ENCODE measurements around the gene TSPEAR.

Gene TSPEAR

DNA sequence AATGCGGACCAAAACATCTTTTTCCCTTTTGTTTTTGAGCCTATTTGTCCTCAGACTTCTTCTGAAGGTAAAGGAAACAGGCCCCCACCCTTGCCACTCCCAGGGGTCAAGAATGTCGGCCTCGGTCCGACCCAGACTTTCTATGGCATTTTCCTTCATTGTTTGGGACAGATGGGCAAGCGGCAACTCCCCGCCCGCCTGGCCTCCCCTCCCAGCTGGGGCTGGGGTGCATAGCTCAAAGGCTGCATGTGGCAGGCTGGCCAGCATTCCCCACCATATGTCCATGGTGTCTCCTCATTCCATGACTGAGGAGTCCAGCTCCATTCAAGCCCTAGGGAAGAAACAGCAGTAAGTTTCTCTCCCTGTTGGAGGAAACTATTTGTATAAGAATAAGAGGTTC lies 29.4 kb upstream of the TSPEAR start:
- no peak for DNase-seq (ENCODE audit: low read depth)

DNA sequence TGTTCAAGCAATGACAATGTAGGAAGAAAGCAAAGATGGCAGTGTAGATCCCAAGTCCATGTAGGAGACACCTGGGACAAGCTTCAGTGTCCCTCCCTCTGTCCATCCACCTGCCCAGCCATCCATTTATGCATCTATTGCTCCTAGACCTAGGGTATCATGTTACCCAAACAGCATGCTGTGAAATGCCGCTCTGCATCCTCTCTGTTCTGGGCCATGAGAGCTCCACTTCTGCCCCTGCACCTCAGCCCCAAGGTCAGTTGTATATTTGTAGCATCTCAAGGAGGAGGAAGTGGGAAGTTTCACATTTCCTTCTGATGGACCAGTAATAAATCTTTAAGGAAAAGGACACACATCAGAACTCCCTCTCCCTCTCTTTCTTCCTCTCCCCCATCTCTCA lies 27.9 kb upstream of the TSPEAR start:
- no peak for DNase-seq (ENCODE audit: low read depth)

DNA sequence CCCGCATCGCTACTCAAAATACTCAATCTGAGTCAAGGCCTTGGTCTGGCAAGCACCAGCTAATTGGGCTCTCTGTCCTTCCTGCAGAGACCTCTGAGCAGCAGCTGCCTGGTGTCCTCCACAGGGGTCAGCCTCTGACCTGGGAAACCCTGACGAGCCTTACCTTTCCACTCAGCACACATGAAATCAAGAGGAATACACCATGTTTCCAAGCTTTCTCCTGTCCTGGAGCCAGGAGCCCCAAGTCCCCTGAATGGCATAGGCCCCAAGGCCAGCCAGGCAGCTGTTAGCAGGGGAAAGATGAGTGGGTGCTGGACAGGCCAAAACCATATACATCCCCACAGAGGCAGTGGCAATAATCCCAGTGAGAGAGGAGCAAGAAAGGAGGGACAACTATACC lies 27.2 kb upstream of the TSPEAR start:
- DNase-seq (ENCODE audit: low read depth) = no peak

DNA sequence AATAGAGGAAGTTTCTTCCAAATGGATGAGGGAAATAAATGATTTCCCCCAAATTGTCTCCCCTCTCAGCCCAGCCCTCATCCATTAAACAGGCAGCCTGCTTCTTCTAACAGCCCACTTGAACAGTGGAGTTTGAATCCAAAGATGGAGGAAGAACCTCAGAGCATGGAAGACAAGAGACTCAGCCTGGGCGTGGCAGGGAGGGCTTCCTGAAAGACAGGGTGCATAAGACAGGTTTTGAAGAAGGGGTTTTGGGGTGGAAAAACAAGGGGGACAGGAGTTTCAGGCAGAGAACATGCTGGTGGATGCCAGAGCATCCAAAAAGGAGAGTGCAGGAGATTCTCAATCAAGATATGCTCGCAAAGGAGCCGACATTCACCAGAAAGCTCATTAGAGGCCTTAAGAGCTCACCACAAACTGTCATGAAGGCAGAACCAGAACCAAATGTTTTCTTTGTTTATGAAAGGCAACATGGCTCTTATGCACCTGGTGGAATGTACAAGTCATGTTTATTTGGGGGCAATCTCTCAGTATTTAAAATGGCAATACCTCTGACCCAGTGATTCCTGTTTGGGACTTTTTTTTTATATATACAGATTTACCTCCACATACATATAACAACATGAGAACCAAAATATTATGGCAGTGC lies 26.5 kb upstream of the TSPEAR start:
- no peak for DNase-seq (ENCODE audit: low read depth)

DNA sequence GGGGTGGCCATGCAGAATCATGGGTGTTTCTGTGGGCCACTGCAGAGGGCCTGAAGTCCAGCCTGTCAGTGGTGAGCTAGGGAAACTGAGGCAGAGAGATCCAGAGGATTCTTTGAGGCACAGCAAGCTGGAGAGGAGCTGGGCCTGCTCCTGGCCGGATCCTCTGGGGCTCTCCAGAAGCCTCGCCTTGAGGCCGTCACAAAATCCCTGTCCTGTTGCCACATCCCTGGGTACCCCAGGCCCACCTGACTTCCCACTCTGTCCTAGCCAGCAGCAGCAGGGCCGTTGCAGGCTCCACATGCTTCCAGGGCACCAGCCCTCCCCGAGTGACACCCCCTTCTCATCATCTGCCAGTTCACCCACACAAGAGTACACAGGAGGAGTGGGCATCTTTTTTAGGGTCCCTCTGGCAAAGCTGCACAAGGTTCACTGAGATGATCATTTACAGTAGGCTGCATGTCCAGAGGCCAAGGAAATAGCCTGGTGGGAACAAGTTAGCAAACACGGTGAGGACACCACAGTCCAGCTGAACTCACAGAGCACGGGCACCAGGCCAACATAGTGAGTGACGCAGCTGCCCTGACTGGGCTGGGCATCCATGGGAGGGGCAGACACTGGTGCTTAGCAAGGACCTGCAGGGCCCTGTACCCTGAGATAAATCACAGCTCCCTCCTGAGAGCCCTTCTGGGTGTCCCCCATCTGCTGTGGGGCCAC lies 25.1 kb upstream of the TSPEAR start:
- DNase-seq (ENCODE audit: low read depth) = no peak

DNA sequence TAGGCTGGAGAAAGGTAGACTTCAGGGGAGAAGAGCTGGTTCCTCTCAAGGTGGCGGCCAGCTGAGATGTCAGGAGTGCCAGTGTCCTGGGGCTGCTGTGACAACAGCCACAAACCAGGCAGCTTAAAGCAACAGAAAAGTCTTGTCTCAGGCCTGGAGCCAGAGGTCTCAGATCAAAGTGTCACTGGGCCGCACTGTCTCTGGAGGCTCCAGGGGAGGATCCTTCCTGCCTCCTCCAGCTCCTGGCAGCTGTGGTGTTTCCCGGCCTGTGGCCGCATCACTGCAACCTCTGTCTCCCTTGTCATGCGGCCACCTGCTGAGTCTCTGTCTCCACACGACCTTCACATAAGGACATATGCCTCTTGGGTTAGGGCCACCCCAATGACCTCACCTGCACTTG lies 24.4 kb upstream of the TSPEAR start:
- DNase-seq (ENCODE audit: low read depth) = no peak

DNA sequence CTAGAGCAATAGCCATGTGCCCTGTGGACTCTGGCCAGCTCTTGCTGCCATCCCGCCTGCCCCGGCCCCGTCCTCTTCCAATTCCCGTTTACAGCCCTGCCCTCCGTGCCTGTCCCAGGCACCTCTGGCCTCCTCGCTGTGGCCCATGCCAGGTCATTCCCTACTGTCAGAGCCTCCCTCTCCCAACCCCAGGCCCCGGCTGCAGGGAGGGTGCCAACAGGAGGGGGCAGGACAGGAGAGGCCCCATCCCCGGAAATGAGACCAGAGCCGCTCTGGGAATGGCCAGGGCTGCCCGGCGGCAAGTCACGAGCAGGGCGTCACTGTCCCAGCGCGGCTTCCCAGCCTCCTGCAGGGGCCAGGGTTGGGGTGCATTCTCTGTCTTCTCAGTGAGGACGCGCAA lies 23.5 kb upstream of the TSPEAR start:
- DNase-seq (ENCODE audit: low read depth) = no peak

DNA sequence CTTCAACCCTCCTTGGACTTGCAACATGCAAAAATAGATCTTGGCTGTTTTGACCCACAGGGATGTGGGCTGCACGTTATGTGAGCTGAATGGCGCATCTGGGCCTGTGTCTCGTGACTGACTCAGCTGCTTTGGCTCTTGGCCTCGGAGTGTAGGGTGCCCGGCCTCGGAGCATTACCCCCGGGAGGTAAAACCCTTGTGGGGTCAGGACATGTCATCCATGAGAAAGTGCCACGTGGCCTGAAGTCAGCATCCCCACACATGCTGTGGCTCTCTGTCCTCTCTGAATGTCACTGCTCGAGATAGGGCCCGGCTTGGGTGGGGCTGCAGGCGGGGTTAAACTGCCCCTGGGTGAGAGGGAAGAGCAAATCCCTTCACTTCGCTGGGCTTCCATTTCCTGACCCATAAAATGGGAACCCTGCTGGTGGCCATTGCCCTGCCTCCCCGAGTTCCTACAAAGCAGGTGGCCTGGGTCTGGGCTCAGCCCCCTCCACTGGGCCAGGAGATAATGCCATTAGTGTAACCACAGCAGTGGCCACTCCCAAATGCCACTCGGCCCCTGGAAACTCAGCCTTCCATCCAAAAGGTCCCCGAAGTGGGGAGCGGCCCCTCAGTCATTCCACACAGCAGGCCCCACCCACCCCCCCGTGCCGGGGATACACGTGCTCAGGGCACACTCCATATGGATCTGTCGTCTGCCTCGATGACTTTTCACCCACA lies 22.8 kb upstream of the TSPEAR start:
- DNase-seq (ENCODE audit: low read depth) = no peak

DNA sequence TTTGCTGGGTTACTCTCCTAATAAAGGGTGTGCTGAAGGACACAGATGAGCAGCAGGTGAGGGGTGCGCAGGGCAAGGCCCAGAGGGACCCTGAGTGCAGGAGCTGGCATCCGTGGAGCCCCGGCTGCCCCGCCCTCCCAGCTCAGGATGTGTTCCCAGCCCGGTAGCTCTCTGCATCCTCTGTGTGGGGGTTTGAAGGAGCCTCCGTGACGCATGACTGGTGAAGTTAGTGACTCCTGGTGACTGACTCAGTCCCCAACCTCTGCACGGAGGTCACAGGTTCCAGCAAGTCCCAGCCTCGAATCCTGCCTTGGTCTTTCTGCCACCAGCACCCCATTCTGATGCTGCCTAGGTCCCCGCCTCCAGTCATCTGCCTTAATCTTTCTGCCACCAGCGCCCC lies 21.6 kb upstream of the TSPEAR start:
- DNase-seq (ENCODE audit: low read depth) = no peak

DNA sequence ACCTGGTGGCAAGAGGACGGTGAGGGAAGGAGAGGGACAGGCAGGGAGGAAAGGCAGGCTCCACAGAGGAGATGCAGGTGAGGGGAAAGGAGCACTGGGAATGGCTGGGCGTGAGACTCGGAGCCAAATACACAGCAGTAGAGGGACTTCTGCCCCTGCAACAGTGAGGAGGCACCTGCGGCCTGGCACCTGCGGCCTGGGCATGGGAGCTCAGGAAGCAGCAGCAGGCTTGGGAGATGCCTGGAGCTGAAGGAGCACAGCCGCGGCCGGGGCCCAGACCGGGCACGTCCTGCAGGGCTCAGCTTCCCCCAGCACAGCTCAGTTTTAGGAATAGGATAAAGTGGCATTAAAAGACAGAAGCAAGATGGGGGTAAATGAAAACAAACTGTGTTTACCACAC lies 20.9 kb upstream of the TSPEAR start:
- no peak for DNase-seq (ENCODE audit: low read depth)

DNA sequence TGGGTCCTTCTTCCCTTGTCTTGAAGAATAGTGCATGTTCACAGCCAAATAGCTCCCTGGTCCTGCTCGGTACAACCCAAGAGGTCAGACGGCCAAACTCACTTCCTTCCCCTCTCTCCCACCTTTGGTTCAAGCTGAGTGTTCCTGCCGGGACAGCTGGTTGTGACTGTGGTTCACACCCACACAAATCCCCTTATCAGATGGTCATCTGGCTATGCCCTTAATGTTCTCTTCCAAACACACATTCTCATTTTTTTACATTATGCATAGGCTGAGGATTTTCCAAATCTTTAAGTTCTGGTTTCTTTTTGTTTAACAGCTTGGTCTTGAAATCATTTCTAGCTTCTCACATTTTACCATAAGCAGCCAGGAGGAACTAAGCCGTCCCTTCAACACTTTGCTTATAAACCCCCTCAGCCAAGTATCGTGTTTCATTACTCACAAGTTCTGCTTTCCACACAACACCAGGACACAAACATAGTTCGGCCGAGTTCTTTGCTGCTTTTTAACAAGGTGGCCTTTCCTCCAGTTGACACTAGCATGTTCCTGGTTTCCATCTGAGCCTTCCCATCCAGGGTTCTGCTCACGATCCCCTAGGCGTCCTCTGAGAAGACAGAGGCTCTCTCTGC lies 19.7 kb upstream of the TSPEAR start:
- no peak for DNase-seq (ENCODE audit: low read depth)

DNA sequence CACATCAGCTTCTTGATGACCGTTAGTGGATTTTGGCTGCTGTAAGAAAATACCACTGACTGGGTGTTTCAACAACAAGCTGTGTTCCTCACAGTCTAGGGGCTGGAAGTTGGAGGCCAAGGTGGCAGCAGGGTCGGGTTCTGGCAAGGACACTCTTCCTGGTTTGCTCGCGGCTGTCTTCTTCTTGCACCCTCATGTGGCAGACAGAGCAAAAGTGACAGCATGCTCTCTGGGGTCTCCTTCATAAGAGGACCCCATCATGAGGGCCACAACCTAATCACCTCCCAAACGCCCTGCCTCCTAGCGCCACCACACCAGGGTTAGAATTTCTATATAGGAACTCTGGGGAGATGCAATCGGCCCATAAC lies 18.6 kb upstream of the TSPEAR start:
- DNase-seq (ENCODE audit: low read depth) = no peak

DNA sequence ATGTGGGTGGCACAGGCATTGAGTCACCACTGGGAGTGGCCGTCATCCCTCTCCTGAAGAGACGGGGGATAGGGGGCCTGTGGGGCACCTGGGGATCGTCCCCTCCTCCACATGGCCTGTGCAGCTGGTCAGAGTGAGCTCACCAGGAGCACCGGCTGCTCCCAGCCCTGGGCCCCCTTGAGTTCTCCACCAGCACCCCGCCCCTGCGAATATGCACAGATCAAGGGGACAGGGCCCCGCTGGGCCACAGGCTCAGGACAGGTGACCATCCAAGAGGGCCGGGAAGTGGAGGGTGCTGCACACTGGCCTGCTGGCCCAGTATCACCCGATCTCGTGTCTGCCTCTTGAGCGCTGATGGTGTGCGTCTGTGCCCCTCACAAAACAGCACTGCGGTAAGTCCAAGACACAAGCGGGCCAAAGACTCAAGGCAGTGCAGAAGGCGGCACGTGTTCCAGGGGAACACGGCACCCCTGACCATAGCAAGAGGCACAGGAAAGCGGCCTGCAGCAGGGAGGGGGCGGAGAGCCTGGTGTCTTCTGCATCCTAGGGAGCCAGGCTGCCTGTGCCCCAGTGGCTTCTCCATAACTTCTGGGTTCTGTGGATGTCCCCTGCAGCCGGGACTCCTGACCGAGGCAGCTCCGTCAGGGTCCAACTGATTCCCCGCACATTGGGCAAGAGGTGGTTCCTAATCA lies 18.1 kb upstream of the TSPEAR start:
- no peak for DNase-seq (ENCODE audit: low read depth)

DNA sequence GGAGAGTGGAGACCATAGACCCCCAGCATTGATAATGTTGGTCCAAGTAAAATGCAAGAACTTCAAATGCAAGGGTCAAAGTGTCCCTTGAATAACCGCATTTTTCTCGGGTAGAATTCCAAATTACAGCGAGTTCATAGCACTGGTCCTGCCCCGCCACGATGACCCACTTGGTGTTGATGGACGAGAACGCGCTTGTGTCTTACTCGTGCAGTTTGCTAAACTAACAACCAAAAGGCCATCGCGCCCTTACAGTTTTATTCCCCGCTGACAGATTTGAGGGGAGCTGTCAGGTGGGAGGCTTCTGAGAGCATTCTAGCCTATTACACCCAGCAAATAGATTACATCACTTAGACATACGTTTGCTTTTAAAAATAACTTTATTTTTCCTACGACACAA lies 17.3 kb upstream of the TSPEAR start:
- no peak for DNase-seq (ENCODE audit: low read depth)

DNA sequence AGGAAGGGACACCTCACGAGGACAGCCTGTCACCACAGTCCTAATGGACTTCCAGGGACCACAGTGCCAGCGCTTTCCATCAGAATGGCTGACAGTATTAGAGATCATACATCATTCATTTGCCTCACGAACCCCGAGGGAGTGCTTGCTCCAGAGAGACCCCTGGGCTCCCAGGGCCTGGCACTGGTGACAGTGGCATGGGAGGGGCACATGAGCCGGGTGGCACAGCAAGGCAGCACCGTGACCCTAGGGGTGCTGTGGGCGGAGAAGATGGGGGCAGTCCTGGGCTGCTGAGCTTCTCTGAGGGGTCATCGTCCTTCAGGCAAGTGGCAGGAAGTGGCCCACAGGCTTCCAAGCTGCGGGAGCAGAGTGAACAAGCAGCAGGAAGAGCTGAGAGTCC lies 16.4 kb upstream of the TSPEAR start:
- no peak for DNase-seq (ENCODE audit: low read depth)

DNA sequence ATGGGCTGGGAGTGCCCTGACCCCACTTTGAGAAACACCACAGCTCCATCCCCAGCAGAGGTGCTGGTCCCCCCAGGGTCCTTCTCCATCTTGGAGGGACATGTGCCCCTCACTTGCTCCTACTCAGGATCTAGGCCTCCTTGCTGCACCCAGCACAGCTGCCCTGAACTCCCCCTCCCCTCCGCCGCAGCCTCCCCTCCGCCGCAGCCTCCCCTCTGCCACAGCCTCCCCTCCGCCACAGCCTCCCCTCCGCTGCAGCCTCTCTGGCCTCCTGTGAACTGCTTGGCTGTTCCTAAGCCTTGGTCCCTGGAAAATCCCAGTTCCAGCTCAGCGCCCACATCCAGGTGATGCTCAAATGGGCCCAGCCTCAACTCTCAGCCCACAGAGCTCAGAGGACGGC lies 15.9 kb upstream of the TSPEAR start:
- DNase-seq (ENCODE audit: low read depth) = no peak

DNA sequence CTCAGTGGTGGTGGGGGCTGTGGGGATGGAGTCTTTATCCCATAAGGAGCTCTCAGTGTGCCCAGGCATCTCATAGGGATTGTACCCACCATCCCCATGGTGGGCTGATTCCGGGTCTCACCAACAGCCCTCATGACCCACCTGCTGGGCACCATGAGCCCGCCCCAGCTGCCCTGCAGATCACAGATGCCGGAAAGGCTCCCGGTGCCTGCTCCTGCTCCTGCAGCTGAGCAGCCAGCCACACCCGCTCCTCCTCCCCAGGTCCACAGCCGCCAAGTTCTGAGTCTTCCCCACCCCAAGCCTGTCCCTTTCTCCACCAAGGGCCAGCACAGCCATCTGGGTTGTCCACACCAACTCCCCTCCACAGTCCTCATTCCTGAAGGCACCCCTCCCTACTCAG lies 15.5 kb upstream of the TSPEAR start:
- DNase-seq (ENCODE audit: low read depth) = no peak

DNA sequence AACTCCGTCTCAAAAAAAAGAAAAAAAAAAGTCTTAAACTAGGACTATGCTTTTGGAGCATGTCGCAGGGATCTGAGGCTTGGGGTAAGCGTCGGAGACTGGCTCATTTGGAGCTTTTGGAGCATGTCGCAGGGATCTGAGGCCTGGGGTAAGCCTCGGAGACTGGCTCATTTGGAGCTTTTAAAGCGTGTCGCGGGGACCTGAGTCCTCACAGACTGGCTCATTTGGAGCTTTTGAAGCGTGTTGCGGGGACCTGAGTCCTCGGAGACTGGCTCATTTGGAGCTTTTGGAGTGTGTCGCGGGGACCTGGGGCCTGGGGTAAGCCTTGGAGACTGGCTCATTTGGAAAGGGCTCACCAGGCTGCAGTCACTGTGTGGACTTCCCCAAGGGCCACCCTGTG lies 13.6 kb upstream of the TSPEAR start:
- no peak for DNase-seq (ENCODE audit: low read depth)

DNA sequence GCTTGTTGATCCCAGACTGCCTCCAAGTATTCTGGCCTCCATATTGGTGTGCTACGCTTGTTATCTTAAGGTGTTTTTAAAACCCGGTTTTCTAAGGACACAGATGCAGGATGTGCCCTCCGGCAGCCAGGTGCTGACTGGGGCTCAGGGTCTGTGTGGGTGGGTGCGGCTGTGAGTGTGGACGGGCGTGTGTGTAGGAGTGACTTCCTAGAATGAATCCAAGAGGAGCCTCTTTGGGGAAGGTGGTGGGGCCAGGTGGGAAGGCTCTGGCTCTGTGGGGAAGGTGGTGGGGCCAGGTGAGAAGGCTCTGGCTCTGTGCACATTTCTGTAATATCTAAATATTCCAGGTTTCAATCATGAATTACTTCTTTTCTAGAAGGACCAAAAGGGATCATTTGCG lies 12.8 kb upstream of the TSPEAR start:
- no peak for DNase-seq (ENCODE audit: low read depth)

DNA sequence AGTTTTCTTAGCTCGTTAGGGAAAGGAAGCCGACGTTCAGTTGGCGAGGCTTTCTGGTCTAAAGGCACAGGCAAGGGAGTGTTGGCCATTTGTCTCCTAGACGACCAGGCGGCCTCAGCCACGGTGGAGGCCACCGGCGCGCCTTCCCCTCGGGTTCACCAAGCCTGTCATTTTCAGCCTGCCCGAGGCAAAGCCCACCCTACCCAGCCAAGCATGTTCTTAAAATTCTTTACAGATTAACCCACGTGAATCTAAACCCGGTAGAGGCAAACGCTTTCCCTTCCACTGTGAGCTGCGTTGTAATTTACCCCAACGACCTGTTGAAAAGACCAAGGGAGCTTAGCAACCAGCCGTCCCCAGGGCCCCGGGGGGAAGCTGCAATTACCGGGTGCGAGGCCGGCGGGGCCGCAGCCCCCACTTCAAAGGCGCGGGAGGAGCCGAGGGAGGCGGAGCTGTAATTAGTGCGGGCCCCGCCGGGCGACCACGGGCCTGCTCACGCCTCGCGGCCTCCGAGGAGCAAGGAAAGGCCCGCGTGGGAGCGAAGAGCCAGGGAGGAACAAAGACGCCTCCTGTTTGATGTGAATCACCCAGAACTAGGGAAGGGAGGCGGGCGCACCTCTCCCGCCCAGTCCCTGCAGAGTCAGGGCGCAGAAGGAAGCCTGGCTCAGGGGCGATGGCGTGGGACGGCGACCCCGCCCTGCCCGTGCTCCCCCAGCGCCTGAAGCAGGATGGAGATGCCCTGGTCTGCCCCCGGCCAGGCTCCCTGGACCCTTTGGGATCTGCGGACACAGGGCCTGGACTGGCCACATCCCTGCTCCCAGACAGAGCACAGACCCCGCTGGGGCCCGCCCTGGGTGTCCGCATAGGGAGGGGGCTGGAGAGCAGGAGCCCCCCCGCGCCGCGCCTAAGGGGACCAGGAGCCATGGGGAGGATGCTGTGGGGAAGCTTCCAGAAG lies 12.1 kb upstream of the TSPEAR start:
- no peak for DNase-seq (ENCODE audit: low read depth)

DNA sequence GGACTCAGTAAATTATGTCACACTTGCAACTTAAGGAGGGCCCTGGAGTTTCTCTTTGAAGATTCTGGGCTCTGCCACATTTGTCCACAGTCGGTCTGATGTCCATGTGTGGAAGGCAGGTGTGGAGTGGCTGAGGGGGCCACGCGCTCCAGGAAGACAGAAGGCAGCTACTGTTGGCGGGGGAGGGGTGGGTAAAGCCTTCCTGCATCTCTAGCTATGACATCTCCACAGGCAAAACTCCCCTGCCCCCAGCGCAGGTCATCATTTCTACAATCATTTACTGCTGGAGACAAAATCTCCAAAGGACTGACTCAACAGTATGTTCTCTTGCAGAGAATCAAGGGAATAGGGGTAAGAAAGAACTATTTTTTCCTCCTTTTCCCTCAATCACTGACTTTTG lies 11.4 kb upstream of the TSPEAR start:
- DNase-seq (ENCODE audit: low read depth) = no peak
